Measurements from ENCODE around the gene MAGEC3.

- TF ChIP-seq CTCF (IDR thresholded peaks at IDR 0.05 in 2 of 3, conservative IDR thresholded peaks at IDR 0.05 in 1 of 3; ENCODE audit: control insufficient read depth in 2 of 3, extremely low read depth in 1 of 3, insufficient read depth in 1 of 3, low read depth in 3 of 3, low read length in 3 of 3) (no peak), CREB1 (IDR thresholded peaks at IDR 0.05; ENCODE audit: low read depth) (no peak), MAX (IDR thresholded peaks at IDR 0.05; ENCODE audit: low read depth, low read length) (no peak), ZSCAN29 (IDR thresholded peaks at IDR 0.05) (no peak), ZNF217 (IDR thresholded peaks at IDR 0.05) (no peak), CBFB (IDR thresholded peaks at IDR 0.05; ENCODE audit: low read depth) (no peak), USF2 (IDR thresholded peaks at IDR 0.05; ENCODE audit: borderline replicate concordance, low read depth, low read length) (no peak)
These were observed 56.6 kb downstream of the MAGEC3 start for GRCh38 chrX:141894733-141895132.

Measured in GM12878 (cell line).